Heart left ventricle (tissue), 16 donors: Measurements from ENCODE around the gene TSEN54. TPM values are rescaled to one million over a fixed set of nuclear protein-coding genes. Genes with fewer than 3 reads are reported as not detected.

Source experiments
- ATAC-seq, 4 donors: fragments of 200-7000 bp; cut with Tn5 transposase; one replicate each; pipeline ENCODE4 v1.9.1; 2020 to 2022; ENCODE audit warnings: moderate library complexity in 4 of 4, mild to moderate bottlenecking in 3 of 4, moderate number of reproducible peaks in 1 of 4
- DNase-seq, 5 donors: peaks; one replicate each; pipeline ENCODE4 v3.0.0-alpha.2; 2020
- H3K27ac ChIP-seq, 12 donors: fragments of 200-600 bp; sonication (generic) in 4 of 12; one replicate each; pipeline versions ENCODE4 v1.5.0 to v1.8.0; 2016 to 2022; ENCODE audit warnings: mild to moderate bottlenecking in 2 of 12
- H3K27me3 ChIP-seq, 9 donors: fragments of 200-600 bp; sonication (generic) in 2 of 9; one replicate each; pipeline versions ENCODE4 v1.5.1 to v1.8.0; 2016 to 2022; ENCODE audit warnings: mild to moderate bottlenecking in 3 of 9
- H3K36me3 ChIP-seq, 9 donors: fragments of 200-600 bp; sonication (generic) in 2 of 9; one replicate each; pipeline versions ENCODE4 v1.5.0 to v1.8.0; 2018 to 2022; ENCODE audit warnings: mild to moderate bottlenecking in 2 of 9
- H3K4me1 ChIP-seq, 12 donors: fragments of 200-600 bp; sonication (generic) in 4 of 12; one replicate each; pipeline versions ENCODE4 v1.5.0 to v1.8.0; 2016 to 2022; ENCODE audit warnings: mild to moderate bottlenecking in 3 of 12
- H3K4me3 ChIP-seq, 12 donors: fragments of 200-600 bp; sonication (generic) in 4 of 12; one replicate each; pipeline versions ENCODE4 v1.5.0 to v1.8.0; 2017 to 2022; ENCODE audit warnings: mild to moderate bottlenecking in 9 of 12, moderate library complexity in 4 of 12
- H3K9me3 ChIP-seq, 12 donors: fragments of 200-600 bp; sonication (generic) in 4 of 12; one replicate each; pipeline versions ENCODE4 v1.5.0 to v1.8.0; 2016 to 2022; ENCODE audit warnings: mild to moderate bottlenecking in 1 of 12
- POLR2A ChIP-seq, 2 donors: fragments of 450-650 bp; IDR thresholded peaks; one replicate each; pipeline ENCODE4 v1.6.1; 2017; ENCODE audit warnings: antibody characterized with exemption in 2 of 2, mild to moderate bottlenecking in 2 of 2, moderate library complexity in 2 of 2
- WGBS, 4 donors: extraction: QIAGEN DNeasy Blood & Tissue Kit in 2 of 4; methylation state at CpG; one replicate each; pipeline versions ENCODE4 v1.1.5 to v1.1.7; 2013 to 2018; 5-methylcytosine and 5-hydroxymethylcytosine counted together
- intact Hi-C, 10 donors: fragments of 100-400 bp; cut with DNase I; formaldehyde crosslinking; loops; one replicate each; pipeline versions ENCODE4 v1.11.1 to v1.14.2; 2022
- polyA plus RNA-seq, 2 donors: library from polyadenylated mRNA; stranded (reverse); fragments of 200-250 nt; gene quantifications; one replicate each; pipeline ENCODE4 v1.2.3, GENCODE V29; 2013
- total RNA-seq, 9 donors: library from RNA; depleted of rRNA in 2 of 9; stranded (reverse); fragments of >200 nt in 2 of 9; fragmentation: NEBNext Ultra II Directional in 3 of 9; extraction: Animal tissue kit (Norgen Biotek cat#: 25700) in 3 of 9; gene quantifications; one replicate each; pipeline versions ENCODE4 v1.1.0 to v1.2.4, GENCODE V29; 2016 to 2023
- TF ChIP-seq, protein P1 (sequence below), 12 donors: fragments of 200-600 bp; sonication (generic) in 4 of 12; IDR thresholded peaks; one replicate each; pipeline versions ENCODE4 v1.5.0 to v1.8.0; 2018 to 2022; ENCODE audit warnings: antibody characterized with exemption in 12 of 12, mild to moderate bottlenecking in 5 of 12
- donor health status: ischemic (EF 13 %, LVEDD 7.1; RV severe dilation, severe dysfunction).
- donor health status: healthy with polysubstance abuse.
- donor health status: DM: no; HTN: yes; CAD: no.
- donor health status: DM: no; HTN: no; CAD: no.
- donor health status: ischemic (EF 25% LVEDD 6.9; RV normal size, moderate dysfunction).
- donor health status: ischemic (EF 25% LVEDD 5.7; RV mildly dilated, moderate dysfunction).
- donor health status: healthy.
- donor health status: DM: yes; HTN: yes; CAD: no.
- donor health status: ischemic (EF 35%, LVEDD 5.7; RV mildly dilated, moderate dysfunction).
- donor health status: nonischemic (EF 11% LVEDD 7.7; RV severe dilation, severe dysfunction).
- donor health status: DM: yes; HTN: yes; CAD: no.
- donor health status: PGD.
- donor health status: ischemic (EF 29% LVEDD 5.4; RV normal size, mild dysfunction).
- donor health status: nonischemic (EF 23%, LVEDD 6.1; RV moderate dilation, normal function).

Gene TSEN54
- total and polyA plus RNA-seq, 11 donors = 4.0 to 12.4 (median 9.4) TPM

DNA sequence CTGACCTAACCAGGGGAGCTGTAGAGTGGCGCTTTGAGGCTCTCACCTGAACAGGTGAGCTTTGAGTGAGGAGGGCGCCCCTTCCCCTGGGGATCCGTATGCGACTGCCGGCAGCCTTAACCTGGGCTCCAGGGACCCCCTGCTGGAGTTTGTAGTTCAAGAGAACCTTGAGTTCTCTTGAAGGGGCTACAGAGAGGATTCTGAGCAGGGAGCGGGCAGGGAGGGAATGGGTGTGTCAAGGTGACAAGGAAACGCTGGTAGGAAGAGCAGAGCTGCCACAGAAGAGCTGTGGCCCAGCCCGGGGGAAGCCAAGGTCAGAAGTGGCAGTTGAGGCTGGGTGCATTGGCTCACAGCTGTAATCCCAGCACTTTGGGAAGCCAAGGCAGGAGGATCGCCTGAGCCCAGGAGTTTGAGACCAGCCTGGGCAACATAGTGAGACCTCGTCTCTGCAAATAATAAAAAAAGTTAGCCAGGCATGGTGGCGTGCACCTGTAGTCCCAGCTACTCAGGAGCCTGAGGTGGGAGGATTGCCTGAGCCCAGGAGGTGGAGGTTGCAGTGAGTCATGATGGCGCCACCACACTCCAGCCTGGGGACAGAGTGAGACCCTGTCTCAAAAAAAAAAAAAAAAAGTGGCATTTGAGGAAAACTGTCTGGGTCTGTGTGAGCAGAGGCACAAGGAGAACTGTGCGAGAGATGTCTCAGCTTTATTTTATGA, 10.4 kb downstream of the TSEN54 start:
- H3K9me3 ChIP-seq = no peaks in the 10 kb centered on the region
- peaks cover 0 to 22% (median 12%) of the 10 kb centered on the region in 12 donors for H3K4me1 ChIP-seq
- intact Hi-C loops = loop anchor here in 4 of 10 donors (5.0 to 10.0 kb wide), 3 partner anchors 58 to 202 kb away; partner anchors contain the start of gene MYO15B (in 2 of the 4)
- ATAC-seq (no peak), DNase-seq (no peak)
- H3K4me3 ChIP-seq = peak overlapping the region in 10 of 12 donors; percentile 45 to 83 (median 74)
- no peak overlapping the region for H3K27ac ChIP-seq
- peaks cover 0 to 6% (median 0%) of the 10 kb centered on the region in 9 donors for H3K27me3 ChIP-seq
- TF ChIP-seq POLR2A (IDR thresholded peaks at IDR 0.05) = no peak
- TF ChIP-seq, protein P1, sequence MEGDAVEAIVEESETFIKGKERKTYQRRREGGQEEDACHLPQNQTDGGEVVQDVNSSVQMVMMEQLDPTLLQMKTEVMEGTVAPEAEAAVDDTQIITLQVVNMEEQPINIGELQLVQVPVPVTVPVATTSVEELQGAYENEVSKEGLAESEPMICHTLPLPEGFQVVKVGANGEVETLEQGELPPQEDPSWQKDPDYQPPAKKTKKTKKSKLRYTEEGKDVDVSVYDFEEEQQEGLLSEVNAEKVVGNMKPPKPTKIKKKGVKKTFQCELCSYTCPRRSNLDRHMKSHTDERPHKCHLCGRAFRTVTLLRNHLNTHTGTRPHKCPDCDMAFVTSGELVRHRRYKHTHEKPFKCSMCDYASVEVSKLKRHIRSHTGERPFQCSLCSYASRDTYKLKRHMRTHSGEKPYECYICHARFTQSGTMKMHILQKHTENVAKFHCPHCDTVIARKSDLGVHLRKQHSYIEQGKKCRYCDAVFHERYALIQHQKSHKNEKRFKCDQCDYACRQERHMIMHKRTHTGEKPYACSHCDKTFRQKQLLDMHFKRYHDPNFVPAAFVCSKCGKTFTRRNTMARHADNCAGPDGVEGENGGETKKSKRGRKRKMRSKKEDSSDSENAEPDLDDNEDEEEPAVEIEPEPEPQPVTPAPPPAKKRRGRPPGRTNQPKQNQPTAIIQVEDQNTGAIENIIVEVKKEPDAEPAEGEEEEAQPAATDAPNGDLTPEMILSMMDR (IDR thresholded peaks at IDR 0.05) = no peak
- WGBS, 4 donors = 68 to 77% (median 71%) methylated on average over 13 of the region's 13 CpGs
- H3K36me3 ChIP-seq = peaks cover 0 to 8% (median 0%) of the 10 kb centered on the region in 9 donors

DNA sequence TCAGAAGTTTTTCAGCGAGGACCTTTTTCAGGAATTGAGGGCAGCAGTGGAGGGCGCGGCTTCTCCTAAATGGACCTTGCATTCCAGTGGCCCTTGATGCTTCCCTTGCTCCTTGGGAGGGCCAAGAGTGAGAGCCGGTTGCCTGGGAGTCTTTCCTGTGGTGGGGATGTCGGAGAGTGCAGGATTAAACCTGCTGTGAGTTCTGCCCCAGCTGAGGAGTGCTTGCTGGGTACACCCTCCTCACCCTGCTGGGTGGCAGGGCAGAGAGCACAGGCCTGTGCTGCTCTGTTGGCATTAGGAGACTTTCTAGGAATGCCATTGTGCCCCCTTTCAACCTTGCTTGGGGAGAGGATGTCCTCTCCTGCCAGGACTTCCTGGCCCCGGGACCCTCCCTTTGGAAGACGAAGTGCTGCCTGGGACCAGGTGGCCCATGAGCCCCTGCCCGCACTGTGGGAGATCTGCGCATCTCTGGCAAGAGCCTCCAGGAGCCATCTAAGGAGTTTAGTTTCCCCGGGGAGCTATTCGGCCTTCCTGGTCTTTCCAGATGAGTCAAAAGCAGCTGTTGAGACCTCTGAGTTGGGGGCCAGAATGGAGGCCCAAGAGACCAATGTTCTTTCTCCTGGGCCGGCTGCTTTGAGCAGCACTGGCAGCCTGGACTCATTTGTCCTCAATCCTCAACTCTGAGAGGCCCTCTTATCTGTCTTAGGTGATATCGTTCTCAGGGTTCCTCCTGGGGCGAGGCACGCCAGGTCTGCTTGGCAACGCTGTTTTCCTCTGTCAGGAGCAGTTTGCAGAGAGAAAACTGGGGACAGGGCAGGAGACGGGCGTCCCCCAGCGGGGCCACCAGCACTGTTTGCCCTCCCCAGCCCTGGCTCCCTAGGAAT, 14.8 kb downstream of the TSEN54 start:
- intact Hi-C loops = loop anchor here in 1 of 10 donors (10.0 kb wide), 1 partner anchor 216 kb away; no protein-coding TSS in a partner anchor
- H3K27me3 ChIP-seq = peaks cover 0 to 2% (median 0%) of the 10 kb centered on the region in 9 donors
- TF ChIP-seq, protein P1 (IDR thresholded peaks at IDR 0.05) = no peak
- no peak for TF ChIP-seq POLR2A (IDR thresholded peaks at IDR 0.05)
- ATAC-seq = peak in 1 of 4 donors; percentile 9
- peaks cover 0 to 12% (median 5%) of the 10 kb centered on the region in 12 donors for H3K4me1 ChIP-seq
- no peak for DNase-seq
- H3K27ac ChIP-seq = no peak overlapping the region
- H3K36me3 ChIP-seq = no peaks in the 10 kb centered on the region
- H3K4me3 ChIP-seq = no peak overlapping the region
- H3K9me3 ChIP-seq = no peaks in the 10 kb centered on the region
- 80 to 82% (median 80%) methylated on average over 16 to 19 of the region's 19 CpGs for WGBS, 4 donors

- Histone ChIP-seq H3K27me3 (no peaks in the 10 kb centered on the region), H3K4me3 (no peak overlapping the region), H3K9me3 (no peaks in the 10 kb centered on the region), H3K36me3 (no peaks in the 10 kb centered on the region), H3K27ac (no peak overlapping the region), H3K4me1 (peaks cover 0 to 7% (median 0%) of the 10 kb centered on the region in 12 donors)
- 90 to 98% (median 94%) methylated on average over 5 to 7 of the region's 7 CpGs for WGBS, 4 donors
- no peak for DNase-seq
- peak in 1 of 4 donors; percentile 12 for ATAC-seq
- intact Hi-C loops = loop anchor here in 1 of 10 donors (10.0 kb wide), 1 partner anchor 217 kb away; no protein-coding TSS in a partner anchor
- TF ChIP-seq, protein P1 (IDR thresholded peaks at IDR 0.05) = no peak
- no peak for TF ChIP-seq POLR2A (IDR thresholded peaks at IDR 0.05)
Observed at GRCh38 chr17:75531721-75532072, 15.4 kb downstream of the TSEN54 start.
